HepG2 (cell line): ENCODE data around the gene RHBDL3. TPM values are rescaled to one million over a fixed set of nuclear protein-coding genes. Genes with fewer than 3 reads are reported as not detected.

Source experiments
- EP300 ChIP-seq, 3 experiments: sonication (generic) in 1 of 3; formaldehyde crosslinking in 1 of 3; IDR thresholded peaks; 2 replicates each; pipeline versions ENCODE4 v1.5.1 to v1.6.1; 2011 to 2020; ENCODE audit warnings: low read depth in 2 of 3, low read length in 2 of 3, borderline replicate concordance in 1 of 3, improper control_type of control experiment in 1 of 3, mild to moderate bottlenecking in 1 of 3, missing genetic modification reagents in 1 of 3, moderate library complexity in 1 of 3
- NFKB2 ChIP-seq: sonication (generic); formaldehyde crosslinking; IDR thresholded peaks from 2 replicates; pipeline ENCODE4 v1.4.0; 2020; ENCODE audit warnings: missing genetic modification reagents, borderline replicate concordance
- NR2C2 ChIP-seq: sonication (generic); formaldehyde crosslinking; IDR thresholded peaks from 2 replicates; pipeline ENCODE4 v1.4.0; 2020; ENCODE audit warnings: missing genetic modification reagents, mild to moderate bottlenecking, moderate library complexity, borderline replicate concordance
- PTBP1 ChIP-seq: fragments of 200-400 bp; formaldehyde crosslinking; IDR thresholded peaks from 2 replicates; pipeline ENCODE4 v1.6.1; 2018; ENCODE audit warnings: low read length, low read depth; ENCODE audit not compliant: poor library complexity, severe bottlenecking
- REXO4 ChIP-seq: sonication (generic); formaldehyde crosslinking; IDR thresholded peaks from 2 replicates; pipeline ENCODE4 v1.8.0; 2022; ENCODE audit warnings: missing genetic modification reagents, mild to moderate bottlenecking, borderline replicate concordance
- SAP130 ChIP-seq: IDR thresholded peaks from 2 replicates; pipeline ENCODE4 v1.6.1; 2016; ENCODE audit warnings: low read depth
- TAF1 ChIP-seq: sonication (generic); formaldehyde crosslinking; IDR thresholded peaks from 2 replicates; pipeline ENCODE4 v1.4.0; 2020; ENCODE audit warnings: missing genetic modification reagents
- TAF15 ChIP-seq: fragments of 200-400 bp; formaldehyde crosslinking; IDR thresholded peaks from one replicate; pipeline ENCODE4 v1.6.1; 2018; ENCODE audit warnings: mild to moderate bottlenecking, low read depth, low read length; ENCODE audit not compliant: poor library complexity, severe bottlenecking
- TBX2 ChIP-seq: sonication (generic); formaldehyde crosslinking; IDR thresholded peaks from 2 replicates; pipeline ENCODE4 v1.5.0; 2020; ENCODE audit warnings: missing genetic modification reagents, mild to moderate bottlenecking, borderline replicate concordance
- ZBTB1 ChIP-seq: sonication (generic); formaldehyde crosslinking; IDR thresholded peaks from 2 replicates; pipeline ENCODE4 v1.4.0; 2020; ENCODE audit warnings: missing genetic modification reagents, borderline replicate concordance
- ZFX ChIP-seq: sonication (generic); formaldehyde crosslinking; IDR thresholded peaks from 2 replicates; pipeline ENCODE4 v1.4.0; 2020; ENCODE audit warnings: mild to moderate bottlenecking, low read depth, missing genetic modification reagents, moderate library complexity
- polyA plus RNA-seq, 8 experiments: library from polyadenylated mRNA; depleted of rRNA in 3 of 8; stranded (reverse) in 7 of 8; unstranded in 1 of 8; fragments of >200 nt; fragmentation: Illumina TruSeq in 4 of 8; extraction: Trizol in 4 of 8; gene quantifications; 2 replicates each; pipeline versions ENCODE4 v1.2.1 to v1.2.3, GENCODE V29; 2011 to 2016; ENCODE audit warnings: low read depth in 4 of 8, missing spikeins in 1 of 8, mixed read lengths in 1 of 8; ENCODE audit not compliant: insufficient read depth in 1 of 8
- total RNA-seq, 5 experiments: library from RNA; depleted of rRNA; stranded (reverse); fragments of >200 nt; fragmentation: Illumina TruSeq; extraction: Trizol; gene quantifications; 2 replicates each; pipeline ENCODE4 v1.2.3, GENCODE V29; 2016; ENCODE audit warnings: low read depth in 1 of 5
- TF ChIP-seq, protein P1 (sequence below): sonication (generic); formaldehyde crosslinking; IDR thresholded peaks from 2 replicates; pipeline ENCODE4 v1.5.0; 2020; ENCODE audit warnings: mild to moderate bottlenecking, missing genetic modification reagents, borderline replicate concordance
- TF ChIP-seq, protein P2 (sequence below): sonication (generic); formaldehyde crosslinking; IDR thresholded peaks from 2 replicates; pipeline ENCODE4 v1.4.0; 2020; ENCODE audit warnings: missing genetic modification reagents
- TF ChIP-seq, protein P3 (sequence below): IDR thresholded peaks from 2 replicates; pipeline ENCODE4 v1.6.1; 2012; ENCODE audit warnings: low read length, improper control_type of control experiment
- TF ChIP-seq, protein P4 (sequence below): sonication (generic); formaldehyde crosslinking; IDR thresholded peaks from 2 replicates; pipeline ENCODE4 v1.8.0; 2022; ENCODE audit warnings: mild to moderate bottlenecking, missing genetic modification reagents, moderate library complexity

Gene RHBDL3
- total and polyA plus RNA-seq, 2 of the 13 experiments (the other 11 are each of a cell fraction or from before 2014, with no cell fraction given) = 0.09 TPM; not detected in 1

DNA sequence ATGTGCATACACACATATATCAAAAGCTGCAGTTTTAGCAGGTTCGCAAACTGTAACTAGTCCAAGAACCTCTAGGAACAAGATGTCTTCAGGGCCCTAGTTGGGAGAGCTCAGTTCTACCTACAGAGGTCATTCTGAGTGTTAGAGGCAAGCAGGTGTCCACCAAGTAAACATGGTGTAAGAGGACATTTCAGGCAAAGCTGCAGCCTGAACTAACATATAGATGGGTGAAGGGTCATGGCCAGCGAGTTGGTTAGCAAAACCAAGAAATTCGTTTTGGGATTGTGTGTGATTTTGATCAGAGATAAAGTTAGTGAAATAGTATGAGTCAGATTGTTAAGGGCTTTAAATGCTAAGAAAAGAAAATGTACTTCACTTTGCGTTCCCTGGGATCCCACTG is 51.7 kb downstream of the RHBDL3 start (continued):
- TF ChIP-seq, protein P1, sequence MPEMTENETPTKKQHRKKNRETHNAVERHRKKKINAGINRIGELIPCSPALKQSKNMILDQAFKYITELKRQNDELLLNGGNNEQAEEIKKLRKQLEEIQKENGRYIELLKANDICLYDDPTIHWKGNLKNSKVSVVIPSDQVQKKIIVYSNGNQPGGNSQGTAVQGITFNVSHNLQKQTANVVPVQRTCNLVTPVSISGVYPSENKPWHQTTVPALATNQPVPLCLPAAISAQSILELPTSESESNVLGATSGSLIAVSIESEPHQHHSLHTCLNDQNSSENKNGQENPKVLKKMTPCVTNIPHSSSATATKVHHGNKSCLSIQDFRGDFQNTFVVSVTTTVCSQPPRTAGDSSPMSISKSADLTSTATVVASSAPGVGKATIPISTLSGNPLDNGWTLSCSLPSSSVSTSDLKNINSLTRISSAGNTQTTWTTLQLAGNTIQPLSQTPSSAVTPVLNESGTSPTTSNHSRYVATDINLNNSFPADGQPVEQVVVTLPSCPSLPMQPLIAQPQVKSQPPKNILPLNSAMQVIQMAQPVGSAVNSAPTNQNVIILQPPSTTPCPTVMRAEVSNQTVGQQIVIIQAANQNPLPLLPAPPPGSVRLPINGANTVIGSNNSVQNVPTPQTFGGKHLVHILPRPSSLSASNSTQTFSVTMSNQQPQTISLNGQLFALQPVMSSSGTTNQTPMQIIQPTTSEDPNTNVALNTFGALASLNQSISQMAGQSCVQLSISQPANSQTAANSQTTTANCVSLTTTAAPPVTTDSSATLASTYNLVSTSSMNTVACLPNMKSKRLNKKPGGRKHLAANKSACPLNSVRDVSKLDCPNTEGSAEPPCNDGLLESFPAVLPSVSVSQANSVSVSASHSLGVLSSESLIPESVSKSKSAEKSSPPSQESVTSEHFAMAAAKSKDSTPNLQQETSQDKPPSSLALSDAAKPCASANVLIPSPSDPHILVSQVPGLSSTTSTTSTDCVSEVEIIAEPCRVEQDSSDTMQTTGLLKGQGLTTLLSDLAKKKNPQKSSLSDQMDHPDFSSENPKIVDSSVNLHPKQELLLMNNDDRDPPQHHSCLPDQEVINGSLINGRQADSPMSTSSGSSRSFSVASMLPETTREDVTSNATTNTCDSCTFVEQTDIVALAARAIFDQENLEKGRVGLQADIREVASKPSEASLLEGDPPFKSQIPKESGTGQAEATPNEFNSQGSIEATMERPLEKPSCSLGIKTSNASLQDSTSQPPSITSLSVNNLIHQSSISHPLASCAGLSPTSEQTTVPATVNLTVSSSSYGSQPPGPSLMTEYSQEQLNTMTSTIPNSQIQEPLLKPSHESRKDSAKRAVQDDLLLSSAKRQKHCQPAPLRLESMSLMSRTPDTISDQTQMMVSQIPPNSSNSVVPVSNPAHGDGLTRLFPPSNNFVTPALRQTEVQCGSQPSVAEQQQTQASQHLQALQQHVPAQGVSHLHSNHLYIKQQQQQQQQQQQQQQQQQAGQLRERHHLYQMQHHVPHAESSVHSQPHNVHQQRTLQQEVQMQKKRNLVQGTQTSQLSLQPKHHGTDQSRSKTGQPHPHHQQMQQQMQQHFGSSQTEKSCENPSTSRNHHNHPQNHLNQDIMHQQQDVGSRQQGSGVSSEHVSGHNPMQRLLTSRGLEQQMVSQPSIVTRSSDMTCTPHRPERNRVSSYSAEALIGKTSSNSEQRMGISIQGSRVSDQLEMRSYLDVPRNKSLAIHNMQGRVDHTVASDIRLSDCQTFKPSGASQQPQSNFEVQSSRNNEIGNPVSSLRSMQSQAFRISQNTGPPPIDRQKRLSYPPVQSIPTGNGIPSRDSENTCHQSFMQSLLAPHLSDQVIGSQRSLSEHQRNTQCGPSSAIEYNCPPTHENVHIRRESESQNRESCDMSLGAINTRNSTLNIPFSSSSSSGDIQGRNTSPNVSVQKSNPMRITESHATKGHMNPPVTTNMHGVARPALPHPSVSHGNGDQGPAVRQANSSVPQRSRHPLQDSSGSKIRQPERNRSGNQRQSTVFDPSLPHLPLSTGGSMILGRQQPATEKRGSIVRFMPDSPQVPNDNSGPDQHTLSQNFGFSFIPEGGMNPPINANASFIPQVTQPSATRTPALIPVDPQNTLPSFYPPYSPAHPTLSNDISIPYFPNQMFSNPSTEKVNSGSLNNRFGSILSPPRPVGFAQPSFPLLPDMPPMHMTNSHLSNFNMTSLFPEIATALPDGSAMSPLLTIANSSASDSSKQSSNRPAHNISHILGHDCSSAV (CRISPR knock-in tag) = no peak
- TF ChIP-seq TAF15 (no peak), ZFX (no peak), ZBTB1 (no peak), EP300 (IDR thresholded peaks at IDR 0.05; ENCODE audit: low read depth in 2 of 2, low read length in 2 of 2) (0 out of 4 replicates have a peak, but pooled peaks of 1 of the 2 experiments have one; percentile 16), EP300 (CRISPR knock-in tag; IDR thresholded peaks at IDR 0.05; ENCODE audit: borderline replicate concordance) (no peak), REXO4 (CRISPR knock-in tag) (no peak), TAF1 (CRISPR knock-in tag) (no peak), NR2C2 (CRISPR knock-in tag) (peak; percentile 28; the same call in 1 of the 2 replicates), SAP130 (CRISPR knock-in tag) (no peak), PTBP1 (no peak), NFKB2 (CRISPR knock-in tag) (no peak), TBX2 (CRISPR knock-in tag) (no peak)
- TF ChIP-seq, protein P2, sequence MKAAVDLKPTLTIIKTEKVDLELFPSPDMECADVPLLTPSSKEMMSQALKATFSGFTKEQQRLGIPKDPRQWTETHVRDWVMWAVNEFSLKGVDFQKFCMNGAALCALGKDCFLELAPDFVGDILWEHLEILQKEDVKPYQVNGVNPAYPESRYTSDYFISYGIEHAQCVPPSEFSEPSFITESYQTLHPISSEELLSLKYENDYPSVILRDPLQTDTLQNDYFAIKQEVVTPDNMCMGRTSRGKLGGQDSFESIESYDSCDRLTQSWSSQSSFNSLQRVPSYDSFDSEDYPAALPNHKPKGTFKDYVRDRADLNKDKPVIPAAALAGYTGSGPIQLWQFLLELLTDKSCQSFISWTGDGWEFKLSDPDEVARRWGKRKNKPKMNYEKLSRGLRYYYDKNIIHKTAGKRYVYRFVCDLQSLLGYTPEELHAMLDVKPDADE (CRISPR knock-in tag) = no peak
- TF ChIP-seq, protein P3, sequence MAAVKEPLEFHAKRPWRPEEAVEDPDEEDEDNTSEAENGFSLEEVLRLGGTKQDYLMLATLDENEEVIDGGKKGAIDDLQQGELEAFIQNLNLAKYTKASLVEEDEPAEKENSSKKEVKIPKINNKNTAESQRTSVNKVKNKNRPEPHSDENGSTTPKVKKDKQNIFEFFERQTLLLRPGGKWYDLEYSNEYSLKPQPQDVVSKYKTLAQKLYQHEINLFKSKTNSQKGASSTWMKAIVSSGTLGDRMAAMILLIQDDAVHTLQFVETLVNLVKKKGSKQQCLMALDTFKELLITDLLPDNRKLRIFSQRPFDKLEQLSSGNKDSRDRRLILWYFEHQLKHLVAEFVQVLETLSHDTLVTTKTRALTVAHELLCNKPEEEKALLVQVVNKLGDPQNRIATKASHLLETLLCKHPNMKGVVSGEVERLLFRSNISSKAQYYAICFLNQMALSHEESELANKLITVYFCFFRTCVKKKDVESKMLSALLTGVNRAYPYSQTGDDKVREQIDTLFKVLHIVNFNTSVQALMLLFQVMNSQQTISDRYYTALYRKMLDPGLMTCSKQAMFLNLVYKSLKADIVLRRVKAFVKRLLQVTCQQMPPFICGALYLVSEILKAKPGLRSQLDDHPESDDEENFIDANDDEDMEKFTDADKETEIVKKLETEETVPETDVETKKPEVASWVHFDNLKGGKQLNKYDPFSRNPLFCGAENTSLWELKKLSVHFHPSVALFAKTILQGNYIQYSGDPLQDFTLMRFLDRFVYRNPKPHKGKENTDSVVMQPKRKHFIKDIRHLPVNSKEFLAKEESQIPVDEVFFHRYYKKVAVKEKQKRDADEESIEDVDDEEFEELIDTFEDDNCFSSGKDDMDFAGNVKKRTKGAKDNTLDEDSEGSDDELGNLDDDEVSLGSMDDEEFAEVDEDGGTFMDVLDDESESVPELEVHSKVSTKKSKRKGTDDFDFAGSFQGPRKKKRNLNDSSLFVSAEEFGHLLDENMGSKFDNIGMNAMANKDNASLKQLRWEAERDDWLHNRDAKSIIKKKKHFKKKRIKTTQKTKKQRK = no peak
- TF ChIP-seq, protein P4, sequence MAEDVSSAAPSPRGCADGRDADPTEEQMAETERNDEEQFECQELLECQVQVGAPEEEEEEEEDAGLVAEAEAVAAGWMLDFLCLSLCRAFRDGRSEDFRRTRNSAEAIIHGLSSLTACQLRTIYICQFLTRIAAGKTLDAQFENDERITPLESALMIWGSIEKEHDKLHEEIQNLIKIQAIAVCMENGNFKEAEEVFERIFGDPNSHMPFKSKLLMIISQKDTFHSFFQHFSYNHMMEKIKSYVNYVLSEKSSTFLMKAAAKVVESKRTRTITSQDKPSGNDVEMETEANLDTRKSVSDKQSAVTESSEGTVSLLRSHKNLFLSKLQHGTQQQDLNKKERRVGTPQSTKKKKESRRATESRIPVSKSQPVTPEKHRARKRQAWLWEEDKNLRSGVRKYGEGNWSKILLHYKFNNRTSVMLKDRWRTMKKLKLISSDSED = no peak
